Measurements from ENCODE around the gene TMPRSS4. TPM values are rescaled to one million over a fixed set of nuclear protein-coding genes. Genes with fewer than 3 reads are reported as not detected.

Gene TMPRSS4
- total and polyA plus RNA-seq, 9 of the 15 experiments (the other 6 are each of a cell fraction or from before 2014, with no cell fraction given), result 4.0 to 10.0 (median 5.6) TPM

- Histone ChIP-seq H3K36me3 (ENCODE audit: control insufficient read depth, insufficient read depth, low read length) (no peaks in the 10 kb centered on the region), H3K9me1 (ENCODE audit: control insufficient read depth, insufficient read depth, low read length) (no peaks in the 10 kb centered on the region), H2AFZ (ENCODE audit: low read depth, low read length) (no peak overlapping the region), H3K9ac (ENCODE audit: insufficient read depth in 1 of 2, low read depth in 2 of 2, low read length in 2 of 2) (no peak overlapping the region), H3K27me3 (ENCODE audit: control insufficient read depth in 2 of 2, insufficient read depth in 2 of 2, low read length in 2 of 2) (peaks cover 24 to 86% of the 10 kb centered on the region in 2 experiments; a peak in 4 of 5 replicates), H3K4me1 (replicated peaks in 1 of 2; ENCODE audit: control insufficient read depth in 2 of 2, insufficient read depth in 2 of 2, low read length in 2 of 2) (peaks cover 0 to 5% of the 10 kb centered on the region in 2 experiments; a peak in 1 of 5 replicates), H3K9me3 (replicated peaks; ENCODE audit: control insufficient read depth, insufficient read depth, low read depth, low read length) (no peaks in the 10 kb centered on the region), H3K4me3 (no peak overlapping the region), H3K4me2 (ENCODE audit: insufficient read depth, low read length) (no peak overlapping the region), H3K27ac (ENCODE audit: extremely low read depth, low read depth, low read length) (no peak overlapping the region), H4K20me1 (replicated peaks; ENCODE audit: control insufficient read depth, insufficient read depth, low read length) (peaks cover 19% of the 10 kb centered on the region), H3K79me2 (ENCODE audit: control insufficient read depth, insufficient read depth, low read length) (no peaks in the 10 kb centered on the region)
- FAIRE-seq (no peak), DNase-seq (ENCODE audit: extremely low read depth in 1 of 4, low spot score in 3 of 4) (no peak), ATAC-seq (no peak)
- intact Hi-C loops (cut with micrococcal nuclease), result no loop called here
- WGBS (ENCODE audit: insufficient coverage, low coverage, missing lambda C conversion rate), result 4% methylated on average over 2 of the region's 2 CpGs
- ChIA-PET CTCF (ENCODE audit: low intra/inter-chr PET ratio) (no interaction called here), POLR2A (interaction anchor here (0.6 to 1.3 kb wide), 2 partner anchors 9 to 38 kb away, joined by 4 read pairs; no protein-coding TSS in a partner anchor)
- TF ChIP-seq MTA1 (IDR thresholded peaks at IDR 0.05; ENCODE audit: borderline replicate concordance) (no peak), PPARD (CRISPR knock-in tag; IDR thresholded peaks at IDR 0.05) (no peak)
- in situ Hi-C loops (cut with MboI), result no loop called here
- BruUV-seq (replicated peaks), result no TSS peak
These were observed 88.0 kb downstream of the TMPRSS4 start for GRCh38 chr11:118164885-118165284.

DNA sequence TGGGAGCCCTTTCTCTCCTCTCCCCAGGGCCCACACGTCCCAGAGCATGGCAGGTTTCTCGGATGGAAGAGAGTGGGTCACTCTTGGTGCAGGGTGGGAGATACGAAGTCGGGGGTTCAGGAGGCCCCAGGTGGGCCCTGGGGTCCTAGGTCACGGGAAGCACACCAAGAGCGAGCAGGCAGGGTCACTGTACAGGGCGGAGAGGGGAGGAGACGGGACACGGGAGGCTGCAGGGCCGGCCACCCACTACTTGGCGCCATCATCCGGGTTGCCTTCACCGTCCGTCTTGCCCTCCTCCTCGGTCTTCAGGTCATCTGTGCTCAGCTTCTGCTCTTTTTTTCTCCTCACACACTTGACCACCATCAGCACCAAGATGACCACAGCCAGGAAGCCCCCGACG, 89.8 kb downstream of the TMPRSS4 start:
- H3K9me3 ChIP-seq (replicated peaks; ENCODE audit: control insufficient read depth, insufficient read depth, low read depth, low read length), result no peaks in the 10 kb centered on the region
- no peak overlapping the region for H3K4me3 ChIP-seq
- H3K27ac ChIP-seq (ENCODE audit: extremely low read depth, low read depth, low read length), result no peak overlapping the region
- H4K20me1 ChIP-seq (replicated peaks; ENCODE audit: control insufficient read depth, insufficient read depth, low read length), result peaks cover 22% of the 10 kb centered on the region
- 0% methylated on average over 13 of the region's 17 CpGs for WGBS (ENCODE audit: insufficient coverage, low coverage, missing lambda C conversion rate)
- in situ Hi-C loops (cut with MboI) (no loop called here), intact Hi-C loops (cut with micrococcal nuclease) (no loop called here)
- ATAC-seq (no peak), DNase-seq (ENCODE audit: extremely low read depth in 1 of 4, low spot score in 3 of 4) (no peak), FAIRE-seq (no peak)
- peaks cover 22 to 85% of the 10 kb centered on the region in 2 experiments; a peak in 4 of 5 replicates for H3K27me3 ChIP-seq (ENCODE audit: control insufficient read depth in 2 of 2, insufficient read depth in 2 of 2, low read length in 2 of 2)
- BruUV-seq (replicated peaks), result no TSS peak
- POLR2A ChIA-PET, result interaction anchor here (1.3 kb wide), 1 partner anchor 10 kb away, joined by 7 read pairs; no protein-coding TSS in a partner anchor
- H3K36me3 ChIP-seq (ENCODE audit: control insufficient read depth, insufficient read depth, low read length), result no peaks in the 10 kb centered on the region
- no peaks in the 10 kb centered on the region for H3K79me2 ChIP-seq (ENCODE audit: control insufficient read depth, insufficient read depth, low read length)
- H3K4me1 ChIP-seq (replicated peaks in 1 of 2; ENCODE audit: control insufficient read depth in 2 of 2, insufficient read depth in 2 of 2, low read length in 2 of 2), result peaks cover 0 to 9% of the 10 kb centered on the region in 2 experiments; a peak in 2 of 5 replicates
- no peaks in the 10 kb centered on the region for H3K9me1 ChIP-seq (ENCODE audit: control insufficient read depth, insufficient read depth, low read length)
- H3K4me2 ChIP-seq (ENCODE audit: insufficient read depth, low read length), result no peak overlapping the region
- TF ChIP-seq TBP (optimal IDR thresholded peaks at IDR 0.05; ENCODE audit: low read depth, low read length) (no peak), ZNF639 (CRISPR knock-in tag; conservative IDR thresholded peaks at IDR 0.05 in 1 of 2, IDR thresholded peaks at IDR 0.05 in 1 of 2) (no peak), HLTF (IDR thresholded peaks at IDR 0.05) (no peak), ZNF143 (CRISPR knock-in tag; IDR thresholded peaks at IDR 0.05) (no peak), HOMEZ (CRISPR knock-in tag; IDR thresholded peaks at IDR 0.05) (no peak), ZNF274 (IDR thresholded peaks at IDR 0.05; ENCODE audit: borderline replicate concordance, low read depth, low read length) (no peak), SAP30 (IDR thresholded peaks at IDR 0.05; ENCODE audit: borderline replicate concordance, insufficient read depth, low read depth, low read length, poor library complexity, severe bottlenecking) (no peak)
- CTCF ChIA-PET (ENCODE audit: low intra/inter-chr PET ratio), result interaction anchor here (0.6 kb wide), 1 partner anchor 250 kb away, joined by 3 read pairs; no protein-coding TSS in a partner anchor
- no peak overlapping the region for H3K9ac ChIP-seq (ENCODE audit: insufficient read depth in 1 of 2, low read depth in 2 of 2, low read length in 2 of 2)
- H2AFZ ChIP-seq (ENCODE audit: low read depth, low read length), result no peak overlapping the region
